NCI-H187 (cell line): ENCODE results near the gene GBGT1.

Experiments used
- DNase-seq, 2 experiments: peaks; one replicate each; lab custom pipeline; 2025; lab: John Stamatoyannopoulos, UW

Gene GBGT1

DNA sequence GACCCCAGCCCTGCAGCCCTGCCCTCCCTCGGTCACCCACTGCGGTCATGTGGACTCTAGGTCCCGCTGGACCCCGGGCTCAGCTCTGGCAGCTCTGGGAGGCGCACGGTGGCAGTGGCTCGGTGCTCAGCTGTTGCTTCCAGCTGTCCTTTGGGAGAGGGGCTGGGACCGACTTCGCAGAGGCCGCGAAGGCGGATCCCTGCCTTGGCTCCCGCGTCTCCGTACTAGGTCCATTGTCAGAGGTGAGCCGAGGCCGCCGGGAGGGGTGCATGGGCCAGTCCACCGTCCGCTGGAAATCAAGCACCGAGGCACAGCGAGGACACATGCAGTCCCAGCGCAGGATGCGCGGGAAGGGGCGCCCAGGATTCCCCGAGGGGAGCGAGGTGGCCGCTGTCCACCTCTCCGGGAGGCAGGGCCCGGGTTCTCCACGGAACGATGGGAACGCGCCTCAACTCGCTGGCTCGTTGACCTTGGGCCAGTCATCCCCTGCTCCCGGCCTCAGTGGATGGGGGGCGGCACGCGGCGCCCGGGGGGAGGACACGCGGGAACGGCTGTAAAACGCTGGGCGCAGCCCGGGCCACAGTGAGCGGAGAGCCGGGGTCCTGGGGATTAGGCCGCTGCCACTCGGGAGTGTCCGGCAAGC lies 732 bp downstream of the GBGT1 start:
- DNase-seq = no peak

DNA sequence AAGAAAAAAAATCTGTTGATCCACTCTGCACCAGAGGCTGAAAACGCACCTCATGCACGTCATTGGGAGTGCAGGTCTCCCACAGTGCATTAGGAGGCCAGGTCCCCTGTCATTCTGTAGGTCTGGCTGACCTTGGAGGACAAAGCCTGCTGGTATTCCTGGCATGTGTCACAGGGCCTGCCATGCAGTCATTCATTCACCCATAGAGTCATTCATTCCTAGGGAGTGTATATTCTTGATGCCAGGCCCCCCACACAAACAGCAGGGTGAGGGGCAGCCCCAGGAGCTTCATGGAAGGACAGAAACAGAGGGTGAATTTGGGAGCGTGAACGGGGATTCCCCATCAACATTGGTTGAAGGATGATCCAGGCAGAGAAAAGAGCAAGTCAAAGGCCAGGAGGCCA lies 2.2 kb downstream of the GBGT1 start:
- no peak for DNase-seq

- DNase-seq = no peak
These were observed 2.8 kb downstream of the GBGT1 start for GRCh38 chr9:133160742-133161546.

GRCh38 chr9:133158695-133159094 lies 5.0 kb downstream of the GBGT1 start:
- DNase-seq = no peak

DNA sequence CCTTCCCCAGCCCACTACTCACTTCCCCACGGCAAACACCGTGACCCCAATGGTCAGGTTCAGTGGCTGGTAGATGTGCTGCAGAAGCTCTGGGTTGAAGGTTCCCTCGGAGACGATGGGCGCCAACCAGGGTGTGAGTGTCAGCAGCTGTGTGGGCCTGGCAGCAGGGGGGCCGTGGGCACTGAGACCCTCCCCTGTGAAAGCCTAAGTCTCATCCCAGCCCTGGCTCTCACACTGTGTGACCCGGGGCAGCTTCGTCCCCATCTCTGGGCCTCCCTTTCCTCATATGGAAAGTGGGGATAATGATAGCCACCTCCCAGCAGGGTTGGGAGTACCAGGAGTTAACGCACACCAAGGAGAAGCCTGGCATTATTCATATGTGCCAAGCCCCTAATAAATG lies 8.6 kb downstream of the GBGT1 start:
- DNase-seq = no peak

DNA sequence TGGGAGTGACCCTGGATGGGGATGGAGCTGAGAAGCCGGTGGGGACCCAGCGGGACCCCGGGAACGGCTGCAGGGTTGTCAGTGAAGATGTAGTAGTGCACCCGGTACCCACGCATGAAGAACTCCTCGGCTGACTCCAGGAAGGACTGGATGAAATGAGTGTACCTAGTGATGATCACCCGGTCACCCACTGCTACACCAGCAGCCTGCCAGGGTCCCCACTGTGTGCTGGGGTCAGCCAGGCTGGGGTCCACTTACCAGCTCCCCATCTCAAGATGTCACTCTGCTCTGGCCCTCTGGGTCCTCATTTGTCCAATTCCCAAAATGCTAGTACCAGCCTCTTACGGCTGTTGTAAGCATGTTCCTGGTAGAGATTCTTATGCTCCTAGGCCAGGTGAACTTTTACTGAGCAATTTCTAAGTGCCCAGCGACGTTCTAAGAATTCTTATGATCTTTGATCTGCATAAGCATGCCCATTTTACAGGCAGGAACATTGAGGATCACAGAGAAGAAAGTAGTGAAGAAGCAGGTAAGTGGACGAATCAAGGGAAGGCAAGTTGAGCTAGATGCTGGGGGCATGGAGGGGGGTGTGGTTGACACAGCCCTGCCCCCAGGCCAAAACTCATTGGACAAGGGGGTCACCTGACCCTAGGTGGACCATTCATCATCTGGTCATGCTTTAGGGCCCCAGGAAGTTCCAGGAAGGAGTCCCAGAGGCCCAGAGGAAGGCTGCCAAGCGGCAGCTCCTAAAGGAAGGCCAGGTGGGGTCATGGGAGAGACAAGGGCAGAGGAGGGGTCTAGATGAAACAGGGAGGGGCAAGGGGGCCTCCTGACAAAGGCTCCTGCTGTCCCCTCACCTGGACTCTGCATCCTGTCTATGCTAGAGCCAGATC lies 9.4 kb downstream of the GBGT1 start:
- no peak for DNase-seq

DNA sequence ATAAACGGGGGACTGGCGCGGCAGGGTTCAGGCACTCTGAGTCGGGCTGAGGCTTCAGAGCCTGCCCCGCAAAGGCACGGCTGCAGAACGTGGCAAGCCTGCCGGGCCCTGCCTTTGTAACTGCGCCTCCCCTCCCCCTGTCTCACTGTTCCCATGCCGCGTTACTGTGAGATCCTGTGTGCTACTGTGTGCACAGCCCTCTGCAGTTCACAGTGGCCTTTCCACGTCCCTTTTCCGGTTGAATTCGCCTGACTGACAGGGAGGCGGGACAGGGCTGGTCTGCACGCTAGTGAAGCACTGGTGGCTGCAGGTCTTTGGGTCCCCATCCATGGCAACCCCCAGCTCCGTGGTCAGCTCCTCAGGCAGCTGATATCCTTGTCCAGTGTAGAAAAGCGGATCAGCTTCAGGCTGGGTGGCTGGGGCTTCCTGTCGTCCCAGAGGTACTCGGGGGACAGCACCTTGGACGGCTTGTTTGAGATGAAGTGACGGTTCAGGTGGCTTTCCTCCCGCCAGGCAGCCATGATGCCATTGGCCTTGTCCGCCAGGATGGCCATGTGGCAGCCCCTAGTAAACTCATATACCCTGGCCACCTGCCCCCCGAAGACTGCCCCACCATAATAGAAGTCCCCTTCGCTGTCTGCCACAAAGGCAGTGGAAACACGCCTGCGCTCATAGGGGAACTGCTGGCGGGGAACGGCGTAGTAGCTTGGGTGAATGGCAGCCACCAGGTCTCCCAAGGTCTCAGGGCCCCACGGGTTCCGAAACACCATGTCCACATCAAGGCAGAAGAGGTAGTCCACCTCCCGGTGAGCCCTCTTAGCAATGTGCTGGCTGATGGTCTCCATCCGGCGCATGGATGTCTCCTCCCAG lies 10.3 kb downstream of the GBGT1 start:
- no peak for DNase-seq

- no peak for DNase-seq
These were observed 11.9 kb downstream of the GBGT1 start for GRCh38 chr9:133151601-133152525.

- no peak for DNase-seq
These were observed 12.7 kb downstream of the GBGT1 start for GRCh38 chr9:133151041-133151440.

- peak; percentile 69 to 88 for DNase-seq
These were observed 14.3 kb downstream of the GBGT1 start for GRCh38 chr9:133149130-133150015.

DNA sequence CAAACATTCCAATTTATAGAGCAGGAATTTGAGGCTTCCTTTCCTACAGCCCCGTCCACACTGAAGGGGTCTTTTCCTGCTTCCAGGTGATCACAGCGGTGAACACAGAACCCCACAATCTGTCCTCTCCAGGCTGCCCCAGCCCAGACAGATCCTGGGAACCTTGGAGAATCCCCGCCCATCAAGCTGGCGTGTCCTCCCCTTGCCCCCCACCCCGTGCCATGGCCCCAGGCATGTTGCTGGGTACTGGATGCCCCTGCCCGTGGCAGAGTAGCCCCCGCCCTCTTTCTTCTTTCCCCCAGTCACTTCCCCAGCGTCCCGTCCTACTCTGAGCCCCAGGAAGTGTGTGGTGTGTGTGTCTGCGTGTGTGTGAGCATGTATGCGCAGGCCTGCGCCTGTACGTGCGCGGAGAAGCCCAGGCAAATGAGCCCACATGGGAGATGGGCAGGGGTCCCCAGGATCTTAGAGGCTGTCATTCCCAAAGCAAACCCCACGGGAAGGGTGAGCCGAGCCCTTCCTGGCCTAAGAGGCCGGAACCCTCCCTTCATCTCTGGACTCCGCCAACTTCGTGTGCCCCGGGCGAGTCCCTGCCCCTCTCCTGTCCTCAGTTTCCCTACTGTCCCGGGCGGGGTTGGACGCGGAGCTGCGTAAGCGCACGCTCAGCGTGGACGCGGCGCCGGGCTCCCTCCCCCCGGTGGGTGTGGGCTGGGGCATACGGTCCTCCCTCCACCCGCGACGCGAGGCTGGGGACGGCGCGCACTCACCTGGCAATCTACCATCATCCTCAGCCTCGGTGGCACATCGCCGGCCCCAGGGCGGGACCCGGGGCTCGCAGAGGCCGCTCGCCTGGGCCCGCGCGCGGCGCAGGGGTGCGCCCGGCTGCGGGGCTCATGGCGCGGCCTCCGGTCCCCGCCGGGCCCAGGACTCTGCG lies 15.2 kb downstream of the GBGT1 start:
- DNase-seq = no peak

- peak; percentile 5 to 46 for DNase-seq
These were observed 16.1 kb downstream of the GBGT1 start for GRCh38 chr9:133147412-133148198.

GRCh38 chr9:133146746-133147411 lies 16.8 kb downstream of the GBGT1 start:
- no peak for DNase-seq

DNA sequence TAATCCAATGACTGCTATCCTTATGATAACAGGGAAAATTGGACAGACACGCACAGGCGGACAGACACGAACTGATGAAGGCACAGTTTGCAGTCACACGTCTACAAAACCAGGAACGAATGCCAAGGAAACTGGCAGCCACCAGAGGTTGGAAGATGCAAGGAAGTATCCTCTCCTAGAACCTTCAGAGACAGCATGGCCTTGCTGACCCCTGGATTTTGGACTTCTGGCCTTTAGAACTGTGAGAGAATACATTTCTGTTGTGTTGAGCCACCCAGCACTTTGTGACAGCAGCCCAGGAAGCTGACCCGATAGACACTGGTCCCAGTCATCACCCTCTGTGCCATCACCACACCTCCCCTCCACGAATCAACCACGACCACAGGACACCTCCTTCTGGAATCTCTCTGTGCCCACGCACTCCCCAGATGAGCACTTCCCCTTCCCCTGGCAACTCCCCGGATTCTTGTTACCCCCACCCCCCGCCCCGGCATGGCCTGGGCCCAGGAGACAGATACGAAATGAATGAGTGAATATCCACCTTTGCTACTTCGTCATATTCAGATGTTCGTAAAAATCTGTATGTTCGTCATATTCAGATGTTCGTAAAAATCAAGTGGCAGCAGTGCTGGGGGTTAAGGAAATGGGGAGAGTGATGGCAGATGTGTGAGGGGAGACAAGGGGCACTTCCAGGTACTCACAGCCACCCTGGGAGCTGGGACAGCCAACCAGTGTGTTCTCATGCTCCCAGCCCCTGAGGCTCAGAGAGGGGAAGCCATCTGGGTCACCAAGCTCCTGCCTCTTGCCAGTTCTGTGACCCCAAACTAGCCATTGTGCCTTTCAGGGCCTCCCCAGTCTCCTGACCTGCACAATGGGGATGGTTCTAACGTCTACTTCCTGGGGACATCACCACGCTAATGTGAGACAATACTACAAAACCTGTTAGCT lies 18.5 kb downstream of the GBGT1 start:
- DNase-seq = no peak

DNA sequence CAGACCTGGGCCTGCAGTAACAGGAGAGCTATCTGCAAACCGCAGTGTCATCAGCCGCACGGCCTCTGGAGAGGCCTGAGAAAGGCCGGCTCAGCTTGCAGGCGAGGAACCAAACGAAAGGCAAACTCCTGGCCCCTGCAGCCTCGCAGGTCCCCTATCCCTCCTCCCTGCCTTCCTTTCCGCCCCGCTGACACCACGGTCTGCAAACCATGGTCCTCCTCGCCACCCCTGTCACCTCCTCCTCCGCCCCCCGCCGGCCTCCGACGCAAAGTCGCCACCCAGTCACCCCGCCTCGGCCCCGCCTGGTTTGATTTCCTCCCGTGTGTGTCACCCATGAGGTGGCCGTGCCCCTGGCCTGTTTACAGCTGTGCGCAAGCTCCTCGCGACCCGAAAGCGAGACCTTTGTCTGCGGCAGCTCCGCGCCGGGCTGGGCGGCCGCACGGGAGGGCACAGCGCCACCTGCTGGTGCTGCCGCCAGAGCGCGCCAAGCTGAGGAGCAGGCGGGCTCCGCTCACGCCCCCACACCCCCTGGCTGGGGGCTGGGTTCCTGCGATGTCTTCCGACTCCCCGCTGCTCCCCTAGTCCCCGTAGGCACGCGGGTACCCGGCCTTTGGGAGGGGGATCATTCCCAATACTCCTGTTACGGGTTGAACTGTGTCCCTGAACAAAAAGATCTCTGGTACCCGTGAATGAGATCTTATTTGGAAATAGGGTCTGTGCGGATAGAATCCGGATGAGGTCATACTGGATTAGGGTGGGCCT lies 19.4 kb downstream of the GBGT1 start:
- peak; percentile 8 to 40 for DNase-seq
